ENCODE results near the gene PIP5K1C.

PIP5K1C gene

DNA sequence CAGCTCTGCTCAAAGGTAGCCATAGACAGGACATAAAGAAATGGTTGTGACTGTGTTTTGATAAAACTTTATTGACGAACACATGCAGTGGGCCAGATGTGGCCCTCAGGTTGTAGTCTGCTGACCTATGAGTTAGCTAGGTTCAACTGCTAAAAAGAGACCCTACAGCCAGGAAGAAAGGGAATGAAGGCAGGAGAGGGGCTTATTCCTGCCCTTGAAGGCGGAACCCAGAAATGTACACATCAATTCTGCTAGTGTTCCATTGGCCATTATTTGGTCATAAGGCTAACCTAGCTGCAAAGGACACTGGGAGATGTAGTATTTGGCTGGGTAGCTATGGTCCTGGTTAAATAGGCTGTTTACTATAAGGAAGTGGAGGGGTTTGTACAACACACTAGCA lies 43.2 kb upstream of the PIP5K1C start:
- ATAC-seq (ENCODE audit: low read depth) (no peak), DNase-seq (ENCODE audit: low spot score) (no peak)
- TF ChIP-seq, protein P1, sequence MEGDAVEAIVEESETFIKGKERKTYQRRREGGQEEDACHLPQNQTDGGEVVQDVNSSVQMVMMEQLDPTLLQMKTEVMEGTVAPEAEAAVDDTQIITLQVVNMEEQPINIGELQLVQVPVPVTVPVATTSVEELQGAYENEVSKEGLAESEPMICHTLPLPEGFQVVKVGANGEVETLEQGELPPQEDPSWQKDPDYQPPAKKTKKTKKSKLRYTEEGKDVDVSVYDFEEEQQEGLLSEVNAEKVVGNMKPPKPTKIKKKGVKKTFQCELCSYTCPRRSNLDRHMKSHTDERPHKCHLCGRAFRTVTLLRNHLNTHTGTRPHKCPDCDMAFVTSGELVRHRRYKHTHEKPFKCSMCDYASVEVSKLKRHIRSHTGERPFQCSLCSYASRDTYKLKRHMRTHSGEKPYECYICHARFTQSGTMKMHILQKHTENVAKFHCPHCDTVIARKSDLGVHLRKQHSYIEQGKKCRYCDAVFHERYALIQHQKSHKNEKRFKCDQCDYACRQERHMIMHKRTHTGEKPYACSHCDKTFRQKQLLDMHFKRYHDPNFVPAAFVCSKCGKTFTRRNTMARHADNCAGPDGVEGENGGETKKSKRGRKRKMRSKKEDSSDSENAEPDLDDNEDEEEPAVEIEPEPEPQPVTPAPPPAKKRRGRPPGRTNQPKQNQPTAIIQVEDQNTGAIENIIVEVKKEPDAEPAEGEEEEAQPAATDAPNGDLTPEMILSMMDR (IDR thresholded peaks at IDR 0.05; ENCODE audit: poor library complexity, severe bottlenecking): no peak

DNA sequence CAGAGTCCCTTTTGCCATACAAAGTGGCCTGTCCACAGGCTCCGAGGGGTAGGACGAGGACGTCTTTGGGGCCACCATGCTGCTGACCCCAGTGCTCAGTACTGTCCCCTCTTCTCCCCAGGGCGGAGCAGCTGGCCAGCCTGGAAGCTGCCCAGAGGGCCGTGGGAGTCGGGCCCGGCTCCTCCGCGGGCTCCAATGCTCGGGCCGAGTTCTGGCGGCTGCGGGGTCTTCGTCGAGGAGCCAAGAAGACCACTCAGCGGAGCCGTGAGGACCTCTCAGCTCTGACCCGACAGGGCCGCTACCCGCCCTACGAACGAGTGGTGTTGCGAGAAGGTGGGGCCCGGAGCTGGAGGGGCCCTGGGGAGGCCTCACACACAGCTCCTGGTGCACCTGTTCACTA lies 40.2 kb upstream of the PIP5K1C start:
- Histone ChIP-seq H3K4me3 (ENCODE audit: severe bottlenecking) (no peak overlapping the region), H3K27ac (ENCODE audit: poor library complexity, severe bottlenecking) (no peak overlapping the region), H3K27me3 (ENCODE audit: insufficient read depth, poor library complexity, severe bottlenecking) (no peaks in the 10 kb centered on the region), H3K4me1 (ENCODE audit: insufficient read depth, poor library complexity, severe bottlenecking) (no peaks in the 10 kb centered on the region), H3K36me3 (ENCODE audit: low read depth) (no peaks in the 10 kb centered on the region), H3K9me3 (ENCODE audit: severe bottlenecking) (no peaks in the 10 kb centered on the region)
- no peak for ATAC-seq (ENCODE audit: low read depth)
- no peak for DNase-seq (ENCODE audit: low spot score)
- TF ChIP-seq, protein P1 (IDR thresholded peaks at IDR 0.05; ENCODE audit: poor library complexity, severe bottlenecking): no peak

More for the DNA sequence above, 43.2 kb upstream of the PIP5K1C start:
- no peaks in the 10 kb centered on the region for H3K27me3 ChIP-seq (ENCODE audit: insufficient read depth, poor library complexity, severe bottlenecking)
- no peaks in the 10 kb centered on the region for H3K9me3 ChIP-seq (ENCODE audit: severe bottlenecking)
- H3K36me3 ChIP-seq (ENCODE audit: low read depth): no peaks in the 10 kb centered on the region
- H3K27ac ChIP-seq (ENCODE audit: poor library complexity, severe bottlenecking): no peak overlapping the region
- no peak overlapping the region for H3K4me3 ChIP-seq (ENCODE audit: severe bottlenecking)
- no peaks in the 10 kb centered on the region for H3K4me1 ChIP-seq (ENCODE audit: insufficient read depth, poor library complexity, severe bottlenecking)

DNA sequence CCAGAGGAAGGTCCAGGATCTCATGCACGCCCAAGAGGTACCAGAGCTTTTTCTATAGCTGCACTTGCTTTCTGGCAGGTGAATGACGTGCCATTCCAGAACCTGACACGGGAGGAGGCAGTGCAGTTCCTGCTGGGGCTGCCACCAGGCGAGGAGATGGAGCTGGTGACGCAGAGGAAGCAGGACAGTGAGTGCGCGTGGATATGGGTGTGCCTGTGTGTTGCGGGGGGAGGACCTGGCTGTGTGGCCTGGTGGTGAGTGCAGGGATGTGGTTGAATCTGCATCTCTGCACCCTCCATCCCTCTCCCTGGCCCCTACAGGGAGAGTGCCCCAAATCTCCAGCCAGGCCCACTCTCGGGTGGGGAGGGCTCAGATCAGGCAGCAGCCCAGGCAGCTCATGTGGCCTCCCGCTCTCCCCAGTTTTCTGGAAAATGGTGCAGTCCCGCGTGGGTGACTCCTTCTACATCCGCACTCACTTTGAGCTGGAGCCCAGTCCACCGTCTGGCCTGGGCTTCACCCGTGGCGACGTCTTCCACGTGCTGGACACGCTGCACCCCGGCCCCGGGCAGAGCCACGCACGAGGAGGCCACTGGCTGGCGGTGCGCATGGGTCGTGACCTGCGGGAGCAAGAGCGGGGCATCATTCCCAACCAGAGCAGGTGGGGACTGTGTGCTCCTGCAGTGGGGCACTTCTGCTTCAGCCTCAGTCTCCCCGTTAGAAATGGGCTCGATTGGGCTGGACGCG lies 38.4 kb upstream of the PIP5K1C start:
- TF ChIP-seq, protein P1 (IDR thresholded peaks at IDR 0.05; ENCODE audit: poor library complexity, severe bottlenecking): no peak
- Histone ChIP-seq H3K36me3 (ENCODE audit: low read depth) (no peaks in the 10 kb centered on the region), H3K4me3 (ENCODE audit: severe bottlenecking) (no peak overlapping the region), H3K27ac (ENCODE audit: poor library complexity, severe bottlenecking) (no peak overlapping the region), H3K4me1 (ENCODE audit: insufficient read depth, poor library complexity, severe bottlenecking) (no peaks in the 10 kb centered on the region), H3K27me3 (ENCODE audit: insufficient read depth, poor library complexity, severe bottlenecking) (no peaks in the 10 kb centered on the region), H3K9me3 (ENCODE audit: severe bottlenecking) (no peaks in the 10 kb centered on the region)
- DNase-seq (ENCODE audit: low spot score): no peak
- no peak for ATAC-seq (ENCODE audit: low read depth)

DNA sequence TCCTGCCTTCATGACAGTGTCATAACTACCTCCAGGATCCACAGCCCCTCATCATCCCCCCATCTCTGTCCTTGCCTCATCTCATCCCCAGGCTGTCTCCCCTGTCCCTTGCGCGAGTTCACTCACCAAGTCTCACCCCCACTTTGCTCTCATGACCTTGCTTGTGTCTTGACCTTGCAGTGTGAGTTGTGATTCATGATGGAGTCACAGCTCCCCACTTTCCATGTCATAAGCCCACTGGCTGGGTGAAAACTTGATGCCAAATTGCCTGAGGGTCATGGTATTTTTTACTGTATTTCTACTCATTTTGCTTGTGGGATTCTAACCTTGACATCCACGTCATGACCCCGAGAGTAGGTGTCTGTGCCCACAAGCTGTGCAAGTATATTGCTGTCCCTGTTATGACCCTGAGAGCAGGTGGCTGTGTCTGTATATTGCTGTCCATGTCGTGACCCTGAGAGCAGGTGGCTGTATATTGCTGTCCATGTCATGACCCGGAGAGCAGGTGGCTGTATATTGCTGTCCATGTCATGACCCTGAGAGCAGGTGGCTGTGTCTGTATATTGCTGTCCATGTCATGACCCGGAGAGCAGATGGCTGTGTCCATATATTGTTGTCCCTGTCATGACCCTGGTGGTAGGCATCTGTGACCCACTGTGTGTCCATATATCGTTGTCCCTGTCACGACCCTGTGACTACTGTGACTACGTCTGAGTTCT lies 37.4 kb upstream of the PIP5K1C start:
- TF ChIP-seq, protein P1 (IDR thresholded peaks at IDR 0.05; ENCODE audit: poor library complexity, severe bottlenecking): no peak
- Histone ChIP-seq H3K36me3 (ENCODE audit: low read depth) (no peaks in the 10 kb centered on the region), H3K4me1 (ENCODE audit: insufficient read depth, poor library complexity, severe bottlenecking) (no peaks in the 10 kb centered on the region), H3K27me3 (ENCODE audit: insufficient read depth, poor library complexity, severe bottlenecking) (no peaks in the 10 kb centered on the region), H3K9me3 (ENCODE audit: severe bottlenecking) (no peaks in the 10 kb centered on the region), H3K27ac (ENCODE audit: poor library complexity, severe bottlenecking) (no peak overlapping the region), H3K4me3 (ENCODE audit: severe bottlenecking) (no peak overlapping the region)
- ATAC-seq (ENCODE audit: low read depth) (no peak), DNase-seq (ENCODE audit: low spot score) (no peak)

All from RWPE2 (cell line).